ENCODE data around the gene COL5A3.
"Not testable (repeated sequence)": the region's sequence is repeated elsewhere in the genome, so short reads cannot be mapped to it uniquely, and the experiment has no call there.

Gene COL5A3

DNA sequence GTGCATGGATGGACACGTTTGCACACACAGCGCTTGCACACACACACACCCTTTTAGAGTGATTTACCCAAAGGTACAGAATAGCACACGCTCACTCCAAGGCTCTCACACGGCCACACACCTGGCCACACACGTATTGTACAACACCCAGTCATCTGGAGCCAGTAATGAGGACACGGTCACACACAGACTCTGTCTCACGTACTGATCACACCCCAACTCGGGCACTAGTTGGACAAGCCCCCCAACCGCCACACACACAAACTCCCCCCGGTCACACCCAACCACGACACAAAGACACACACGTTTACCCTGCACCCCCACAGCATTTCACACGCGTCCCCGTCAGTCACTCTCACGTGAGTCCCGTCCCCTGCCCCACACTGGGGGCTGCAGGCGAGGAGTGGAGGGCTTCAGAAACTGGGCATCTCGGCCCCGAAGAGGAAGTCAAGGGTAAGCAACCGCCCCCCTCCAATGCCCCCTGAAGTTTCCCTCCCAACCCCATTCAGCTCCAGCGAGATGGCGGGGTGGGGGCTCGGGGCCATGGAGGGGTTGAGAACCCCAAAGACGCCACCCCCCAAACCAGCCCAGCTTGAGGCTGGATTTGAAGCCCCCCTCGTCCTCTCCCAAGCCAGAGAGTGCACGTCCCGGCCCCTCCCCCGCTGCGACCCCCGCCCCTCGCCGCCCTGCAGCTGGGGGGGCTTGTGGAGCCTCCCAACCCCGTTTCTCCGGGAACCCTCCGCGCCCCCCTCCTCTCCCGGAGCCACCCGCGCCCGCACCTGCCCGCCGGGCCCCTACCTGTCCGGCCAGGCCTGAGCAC is 74.6 kb downstream of the COL5A3 start:
- no peak for DNase-seq

DNA sequence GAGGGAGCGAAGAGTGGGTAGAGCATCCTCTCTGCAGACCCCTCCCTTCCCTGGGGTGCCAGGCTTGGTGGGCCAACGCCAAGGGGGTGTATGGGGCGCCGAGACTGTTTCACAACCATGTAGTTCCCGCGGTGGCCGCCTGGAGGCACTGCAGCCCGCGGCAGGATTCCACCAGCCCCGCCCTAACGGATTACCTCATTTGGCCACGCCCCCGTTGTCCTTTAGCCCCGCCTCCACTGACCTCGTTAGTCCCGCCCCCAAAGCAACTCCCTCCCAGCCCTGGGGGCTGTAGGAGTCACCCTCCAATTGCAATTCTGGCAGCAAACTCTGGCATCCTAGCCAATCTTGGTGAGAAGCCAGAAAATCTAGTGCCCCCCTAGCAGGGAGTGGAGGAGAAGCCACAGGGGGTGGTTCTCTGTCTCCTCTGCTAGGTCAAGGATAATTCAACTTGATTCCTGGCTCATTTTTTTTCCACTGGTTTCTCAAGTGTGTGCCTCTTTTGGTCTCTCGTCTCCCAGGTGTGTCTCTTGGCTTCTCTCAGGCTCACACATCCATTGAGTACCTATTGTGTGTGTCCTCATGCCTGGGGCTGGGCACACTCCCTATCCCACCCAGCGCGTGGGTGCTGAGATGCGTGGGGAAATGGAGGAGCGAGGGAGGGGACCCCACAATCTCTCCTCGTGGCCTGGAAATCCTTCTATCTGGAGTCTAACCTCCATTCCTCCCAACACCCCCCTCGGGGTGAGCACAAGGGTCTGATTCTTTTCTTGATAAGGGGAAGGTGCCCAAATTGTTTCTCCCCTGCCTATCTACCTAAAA is 76.0 kb downstream of the COL5A3 start:
- peak; percentile 10 to 44 for DNase-seq

DNA sequence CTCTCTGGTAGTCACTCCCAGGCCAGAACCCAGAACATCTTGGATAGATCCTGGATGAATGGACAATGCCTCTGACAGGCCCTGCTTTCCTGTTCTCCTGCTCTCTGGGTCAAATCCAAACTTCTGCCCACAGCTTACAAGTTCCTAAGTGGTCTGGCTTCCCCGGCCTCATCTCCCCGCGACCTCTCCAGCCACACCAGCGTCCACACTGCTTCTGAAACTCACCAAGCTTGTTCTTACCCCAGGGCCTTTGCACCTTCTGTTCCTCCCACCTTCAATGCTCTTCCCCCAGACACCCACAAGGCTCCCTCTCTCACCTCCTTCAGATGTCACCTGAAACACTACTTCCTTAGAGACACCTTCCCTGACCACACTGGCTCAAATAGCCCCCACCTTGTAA is 77.5 kb downstream of the COL5A3 start:
- DNase-seq, result no peak

DNA sequence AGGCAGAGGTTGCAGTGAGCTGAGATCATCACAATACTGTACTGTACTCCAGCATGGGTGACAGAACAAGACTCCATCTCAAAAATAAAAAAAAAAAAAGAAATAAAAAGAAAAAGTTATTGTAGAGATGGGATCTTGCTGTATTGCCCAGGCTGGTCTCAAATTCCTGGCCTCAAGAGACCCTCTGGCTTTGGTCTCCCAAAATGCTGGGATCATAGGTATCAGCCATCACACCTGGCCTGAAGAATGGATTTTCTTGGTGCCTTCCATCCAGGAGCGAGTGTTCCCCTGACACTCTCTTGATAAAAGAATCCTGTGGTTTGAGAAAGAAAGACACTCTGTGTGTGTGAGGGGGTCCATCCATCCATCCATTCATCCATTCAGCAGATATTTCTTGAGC is 78.7 kb downstream of the COL5A3 start:
- DNase-seq, result no peak

DNA sequence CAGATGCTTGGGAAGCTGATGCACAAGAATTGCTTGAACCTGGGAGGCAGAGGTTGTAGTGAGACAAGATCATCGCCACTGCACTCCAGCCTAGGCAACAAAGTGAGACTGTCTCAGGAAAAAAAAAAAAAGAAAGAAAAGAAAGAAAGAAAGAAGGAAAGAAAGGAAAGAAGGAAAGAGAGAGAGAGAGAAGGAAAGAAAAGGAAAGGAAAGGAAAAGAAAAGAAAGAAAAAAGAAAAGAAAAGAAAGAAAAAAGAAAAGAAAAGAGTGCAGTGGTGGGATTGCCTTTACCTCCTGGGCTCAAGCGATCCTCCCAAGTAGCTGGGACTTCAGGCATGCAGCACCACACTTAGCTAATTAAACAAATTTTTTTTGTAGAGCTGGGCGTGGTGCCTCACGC is 86.9 kb downstream of the COL5A3 start:
- no peak for DNase-seq

DNA sequence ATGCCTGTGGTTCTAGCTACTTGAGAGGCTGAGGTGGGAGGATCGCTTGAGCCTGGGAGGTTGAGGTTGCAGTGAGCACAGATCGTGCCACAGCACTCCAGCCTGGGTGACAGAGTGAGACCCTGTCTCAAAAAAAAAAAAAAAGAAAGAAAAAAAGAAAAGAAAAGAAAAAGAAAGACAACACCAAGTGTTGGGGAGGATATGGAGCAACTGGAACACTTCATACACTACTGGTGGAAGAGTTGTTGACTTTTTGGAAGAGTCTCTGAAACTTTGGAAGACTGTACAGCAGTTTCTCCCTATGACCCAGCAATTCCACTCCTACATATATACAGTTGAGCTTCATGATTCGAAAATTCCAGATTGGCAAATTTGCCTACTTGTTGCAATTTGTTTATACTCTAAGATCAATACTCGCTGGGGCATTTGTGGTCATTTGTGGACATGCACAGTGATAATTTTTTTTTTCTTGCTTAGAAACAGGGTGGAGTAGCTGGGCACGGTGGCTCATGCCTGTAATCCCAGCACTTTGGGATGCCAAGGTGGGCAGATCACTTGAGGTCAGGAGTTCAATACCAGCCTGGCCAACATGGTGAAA is 87.4 kb downstream of the COL5A3 start:
- not testable (repeated sequence) for DNase-seq

DNA sequence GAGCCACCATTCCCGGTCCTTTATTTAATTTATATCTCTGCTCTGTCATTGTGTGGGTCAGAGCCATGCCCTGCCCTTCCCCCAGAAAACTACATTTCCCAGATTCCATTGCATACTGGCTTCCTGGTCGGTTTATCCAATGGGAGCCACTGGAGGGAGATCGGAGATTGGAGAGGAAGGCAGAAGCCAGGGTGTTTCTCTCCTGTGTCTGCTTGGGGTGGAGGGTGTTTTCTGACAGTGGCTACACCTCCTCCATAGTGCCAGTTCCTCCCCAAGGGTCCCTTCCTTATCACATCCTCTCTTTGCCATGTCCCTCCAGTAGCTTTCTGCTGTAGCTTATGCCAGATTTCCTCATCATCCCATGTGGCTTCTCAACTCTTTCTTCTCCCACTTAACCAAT is 93.0 kb downstream of the COL5A3 start:
- DNase-seq, result peak; percentile 46 to 60

DNA sequence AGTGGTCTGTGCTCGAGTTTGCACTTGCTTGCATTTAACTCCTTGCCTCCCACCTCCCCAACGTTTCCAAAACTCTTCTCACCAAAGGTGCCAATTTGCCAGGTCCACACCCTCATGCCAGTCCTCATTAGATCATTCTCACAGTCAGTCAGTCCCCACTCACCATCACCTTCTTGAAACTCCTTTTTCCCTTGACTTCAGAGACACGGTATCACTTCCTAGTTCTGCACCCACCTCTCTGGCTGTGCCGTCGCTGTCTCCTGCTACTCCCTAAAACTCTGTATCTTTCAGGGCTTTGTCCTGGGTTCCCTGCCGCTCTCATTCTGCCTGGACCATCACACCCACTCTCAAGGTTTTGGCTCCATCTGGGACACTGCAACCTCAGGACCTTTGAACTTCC is 93.6 kb downstream of the COL5A3 start:
- DNase-seq, result no peak

DNA sequence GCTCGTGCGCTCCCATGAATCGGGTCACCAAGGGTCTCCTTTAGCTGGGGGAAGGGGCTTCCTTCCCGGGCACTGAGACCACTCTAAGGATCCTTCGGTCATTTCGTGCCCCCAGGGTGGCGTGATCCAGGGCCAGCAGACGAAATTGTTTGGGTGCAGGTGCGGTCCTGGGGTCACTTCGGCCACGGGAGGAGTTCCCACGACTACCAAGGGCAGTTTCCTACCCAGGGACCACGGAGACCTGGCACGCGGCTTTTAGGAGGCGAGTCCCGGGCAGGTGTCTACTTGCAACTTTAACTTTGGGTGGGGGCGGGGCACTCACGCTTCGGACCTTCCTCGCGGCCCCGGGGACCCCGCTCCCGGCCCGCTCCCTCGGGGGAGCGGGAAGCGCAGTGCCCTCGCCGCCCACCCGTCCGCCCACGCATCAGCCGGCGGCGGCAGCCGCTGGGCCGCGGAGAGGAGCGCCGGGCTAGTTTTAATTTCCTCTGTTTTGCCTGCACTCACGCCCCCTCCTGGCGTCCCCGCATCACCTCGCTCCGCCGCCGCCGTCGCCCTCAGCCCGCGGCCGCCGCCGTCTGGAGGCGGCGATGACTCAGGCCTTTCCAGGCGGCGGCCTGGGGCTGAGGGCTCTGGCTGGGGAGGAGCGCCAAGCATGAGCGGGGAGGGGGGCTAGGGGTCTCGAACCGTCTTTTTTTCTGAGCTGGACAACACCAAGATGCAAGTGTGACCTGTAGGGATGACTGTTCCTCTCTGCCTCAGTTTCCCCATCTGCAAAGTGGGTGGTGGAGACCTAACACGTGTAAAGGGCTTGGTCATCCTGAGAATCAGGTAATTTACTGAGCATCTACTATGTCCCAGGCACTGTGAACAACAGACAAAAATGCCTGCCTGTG is 95.7 kb downstream of the COL5A3 start:
- peak; percentile 54 to 80 for DNase-seq

DNA sequence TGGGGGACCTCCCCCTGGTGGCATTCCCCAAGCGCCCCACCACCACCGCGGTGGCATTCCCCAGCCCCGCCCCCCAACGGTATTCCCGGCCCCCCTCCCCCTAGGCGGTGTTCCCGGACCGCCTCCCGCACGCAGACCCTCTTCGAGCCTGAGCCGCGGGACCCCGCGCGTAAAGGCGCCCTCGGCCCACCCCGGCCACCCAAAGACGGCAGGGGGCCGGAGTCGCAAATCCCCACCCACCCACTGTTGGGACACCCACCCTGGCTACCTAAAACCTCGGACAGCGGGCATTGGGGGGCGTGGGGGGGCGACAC is 96.3 kb downstream of the COL5A3 start:
- DNase-seq, result no peak

DNA sequence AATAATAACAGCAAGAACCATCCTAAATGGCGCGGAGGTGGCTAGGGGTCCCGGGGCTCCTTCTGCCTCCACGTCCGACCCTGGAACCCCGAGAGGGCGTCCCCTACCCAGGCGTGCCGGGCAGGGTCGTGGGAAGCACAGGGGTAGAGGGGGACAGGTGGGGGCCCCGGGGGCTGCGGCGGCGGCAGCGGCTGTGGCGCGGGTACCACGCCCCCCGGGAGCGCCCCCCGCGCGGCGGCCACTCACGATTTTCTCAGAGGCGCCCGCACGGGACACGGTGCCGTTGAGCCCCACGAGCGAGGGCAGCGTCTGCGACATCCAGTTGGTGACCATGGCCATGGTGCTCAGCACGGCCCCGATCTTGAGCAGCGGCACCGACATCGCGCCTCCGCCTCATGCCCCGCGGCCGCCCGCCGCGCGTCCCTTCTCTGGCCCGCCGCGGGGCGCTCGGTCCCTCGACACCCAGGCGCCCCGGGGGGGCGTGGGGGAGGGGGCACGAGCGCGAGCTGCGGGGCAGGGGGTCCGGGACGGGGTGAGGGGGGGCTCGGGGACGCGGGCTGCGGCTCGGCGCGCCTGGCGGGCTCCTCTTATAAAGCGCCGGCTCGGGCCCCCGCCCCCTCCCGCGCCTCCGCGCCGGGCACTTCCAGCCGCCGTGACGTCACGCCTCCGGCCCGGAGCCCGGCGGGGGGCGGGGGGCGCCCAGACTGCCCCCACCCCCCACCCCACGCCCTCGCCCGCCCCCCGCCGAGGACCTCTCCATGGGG is 96.9 kb downstream of the COL5A3 start:
- DNase-seq, result peak in 1 of 2 experiments; percentile 44

DNA sequence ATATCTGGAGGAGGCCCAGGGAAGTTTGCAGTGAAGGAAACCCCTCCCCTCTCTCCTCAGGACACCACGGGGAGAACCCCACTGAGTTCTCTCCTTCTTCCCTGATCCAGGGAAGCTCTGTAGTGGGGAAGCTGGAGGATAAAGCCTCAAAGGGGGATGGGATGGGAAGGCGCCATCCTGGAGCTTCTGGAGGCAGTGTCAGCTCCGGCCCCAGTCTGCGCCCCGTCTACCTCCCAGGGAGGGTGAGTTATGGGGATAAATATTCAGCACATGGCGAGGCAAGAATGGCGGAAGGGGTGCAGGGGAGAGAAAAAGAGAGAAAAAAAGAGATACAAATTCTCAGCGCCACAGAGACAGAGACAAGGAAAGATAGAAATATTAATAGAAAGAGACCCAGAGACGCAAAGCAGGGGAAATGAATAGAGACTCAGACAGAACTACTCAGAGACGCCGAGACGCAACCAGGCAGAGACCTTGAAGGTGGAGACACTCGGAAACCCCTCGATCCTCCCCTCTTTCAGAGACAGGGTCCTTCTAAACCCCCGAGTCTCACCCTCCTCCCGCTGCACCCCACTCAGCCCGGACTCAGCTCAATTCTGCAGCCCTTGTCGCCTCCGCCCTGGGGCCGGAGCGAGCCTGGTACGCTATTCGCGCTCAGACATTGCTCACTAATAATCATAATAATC is 97.6 kb downstream of the COL5A3 start:
- DNase-seq, result no peak

DNA sequence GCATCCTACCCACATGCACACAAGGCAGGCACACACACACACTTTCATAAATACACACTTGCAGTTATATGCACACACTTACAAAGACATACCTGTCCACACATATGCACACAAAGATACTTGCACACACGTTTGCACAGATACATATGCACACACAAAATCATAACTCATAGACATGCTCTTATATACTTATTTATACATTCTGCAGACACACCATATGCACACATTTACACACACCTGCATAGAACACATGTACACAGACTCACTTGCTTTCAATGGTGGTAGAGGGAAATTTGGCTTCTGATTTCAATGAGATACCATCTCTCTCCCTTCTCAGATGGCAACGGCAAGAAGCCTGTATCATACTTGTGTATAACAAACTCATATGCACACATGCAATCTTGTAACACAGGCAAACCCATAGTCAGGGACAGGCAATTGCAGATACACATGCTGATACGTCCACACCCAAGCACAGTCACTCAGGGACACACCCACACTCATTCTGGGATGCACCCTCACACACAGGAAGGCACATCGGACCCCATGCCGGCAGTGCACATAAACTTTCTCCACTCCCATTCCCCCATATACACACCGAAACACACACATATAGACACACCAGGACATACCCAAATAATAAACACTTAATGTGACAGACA is 98.6 kb downstream of the COL5A3 start:
- no peak for DNase-seq

DNA sequence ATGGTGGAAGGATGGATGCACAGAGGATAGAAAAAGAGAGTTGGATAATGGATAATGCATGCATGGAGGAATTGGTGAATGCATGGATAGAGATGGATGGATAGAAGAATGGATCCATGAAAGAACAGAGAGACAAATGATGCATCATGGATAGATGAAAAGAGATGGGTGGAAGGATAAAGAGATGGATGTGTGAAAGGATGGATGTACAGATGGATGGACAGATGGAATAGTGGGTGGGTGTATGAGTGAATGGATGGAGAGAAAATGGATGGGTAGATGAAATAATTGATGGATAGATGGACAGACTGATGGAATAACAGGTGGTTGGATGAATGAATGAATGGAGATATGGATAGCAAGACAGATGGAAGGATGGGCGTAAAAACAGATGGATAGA is 99.7 kb downstream of the COL5A3 start:
- DNase-seq, result no peak
